Hematopoietic multipotent progenitor cell treated with erythropoietin and hydrocortisone succinate and interleukin-3 and kit ligand, for 6 days (in vitro differentiated cells): Measurements from ENCODE around the gene FBXL5.

Experiments used
- DNase-seq: peaks from one replicate; pipeline ENCODE4 v3.0.0-alpha.2; 2015

FBXL5 gene

DNA sequence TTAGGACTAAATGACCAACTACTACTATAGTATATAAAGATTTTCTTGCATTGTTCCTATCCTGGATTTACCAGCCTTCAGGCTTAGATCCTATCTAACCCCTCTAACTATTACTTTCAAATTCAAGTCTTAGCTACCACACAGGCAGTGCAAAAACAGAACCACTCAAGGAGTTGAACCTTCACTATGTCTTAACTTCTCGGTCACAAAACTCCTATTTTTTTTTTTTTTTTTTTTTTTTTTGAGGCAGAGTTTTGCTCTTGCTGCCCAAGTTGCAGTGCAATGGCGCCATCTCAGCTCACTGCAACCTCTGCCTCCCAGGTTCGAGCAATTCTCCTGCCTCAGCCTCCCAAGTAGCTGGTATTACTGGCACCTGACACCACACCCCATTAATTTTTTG is 20.2 kb upstream of the FBXL5 start:
- DNase-seq, result no peak

DNA sequence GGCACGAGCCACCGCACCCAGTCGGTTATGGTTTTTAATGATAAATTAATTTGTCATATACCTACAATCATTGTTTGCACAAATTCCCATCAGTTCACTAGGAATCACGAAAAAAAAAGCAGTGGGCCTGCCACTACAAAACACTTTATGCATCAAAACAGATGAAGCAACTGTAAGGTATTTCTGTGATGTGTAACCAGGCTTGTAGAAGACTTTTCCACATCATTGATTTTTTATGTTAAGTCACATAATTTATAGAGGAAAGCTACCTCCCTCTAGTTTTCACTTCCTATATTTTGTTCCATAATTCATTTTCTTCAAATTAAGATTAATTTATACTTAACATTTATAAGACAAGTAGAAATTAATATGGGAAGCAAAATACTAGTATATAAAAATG is 19.8 kb upstream of the FBXL5 start:
- no peak for DNase-seq

DNA sequence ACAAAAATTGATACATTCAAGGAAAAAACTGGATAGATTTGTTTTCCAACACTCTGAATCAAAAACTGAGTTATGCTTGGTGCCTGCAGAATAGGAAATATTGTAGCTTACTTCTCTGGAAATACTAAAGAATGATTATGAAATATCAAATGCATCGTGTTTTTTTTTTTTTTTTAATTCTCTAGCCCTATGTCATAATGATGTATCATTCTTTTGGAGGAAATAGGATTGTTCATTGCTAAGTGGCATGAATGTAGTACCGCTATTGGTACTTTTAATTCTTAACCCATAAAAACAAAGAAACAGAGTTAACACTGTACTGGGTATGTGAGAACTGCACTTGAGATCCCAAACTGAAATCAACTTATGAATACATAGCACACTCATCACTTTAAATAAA is 18.9 kb upstream of the FBXL5 start:
- no peak for DNase-seq

DNA sequence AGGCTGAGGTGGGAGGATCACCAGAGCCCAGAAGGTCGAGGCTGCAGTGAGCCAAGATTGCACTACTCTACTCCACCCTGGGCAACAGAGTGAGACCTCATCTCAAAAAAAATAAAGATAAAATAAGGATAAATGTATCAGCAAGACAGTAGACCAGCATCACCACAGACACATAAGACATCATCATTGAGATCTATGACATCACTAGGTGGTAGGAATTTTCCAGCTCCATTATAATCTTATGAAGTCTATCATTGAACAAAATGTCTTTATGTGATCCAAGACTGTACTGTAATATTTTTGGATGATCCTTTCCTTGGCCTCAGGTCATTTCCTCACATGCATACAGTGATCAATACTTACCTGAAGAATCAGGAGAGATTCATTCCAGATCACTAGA is 18.2 kb upstream of the FBXL5 start:
- DNase-seq, result no peak

DNA sequence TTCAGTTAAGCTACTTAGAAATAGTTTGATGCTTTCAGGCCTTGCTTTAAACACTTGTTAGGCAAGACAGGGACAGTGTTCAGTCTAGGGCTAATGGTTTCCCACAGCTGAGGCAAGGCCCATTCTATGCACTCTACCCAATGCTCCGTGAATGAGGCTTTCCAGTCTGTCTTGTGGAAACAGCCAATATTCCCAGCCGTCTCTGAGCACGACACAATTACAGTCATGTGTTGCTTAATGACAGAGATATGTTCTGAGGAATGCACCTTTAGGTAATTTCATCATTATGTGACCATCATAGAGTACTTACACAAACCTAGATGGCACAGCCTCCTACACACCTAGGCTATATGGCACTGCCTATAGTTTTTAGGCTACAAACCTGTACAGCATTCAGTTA is 16.9 kb upstream of the FBXL5 start:
- DNase-seq, result no peak

DNA sequence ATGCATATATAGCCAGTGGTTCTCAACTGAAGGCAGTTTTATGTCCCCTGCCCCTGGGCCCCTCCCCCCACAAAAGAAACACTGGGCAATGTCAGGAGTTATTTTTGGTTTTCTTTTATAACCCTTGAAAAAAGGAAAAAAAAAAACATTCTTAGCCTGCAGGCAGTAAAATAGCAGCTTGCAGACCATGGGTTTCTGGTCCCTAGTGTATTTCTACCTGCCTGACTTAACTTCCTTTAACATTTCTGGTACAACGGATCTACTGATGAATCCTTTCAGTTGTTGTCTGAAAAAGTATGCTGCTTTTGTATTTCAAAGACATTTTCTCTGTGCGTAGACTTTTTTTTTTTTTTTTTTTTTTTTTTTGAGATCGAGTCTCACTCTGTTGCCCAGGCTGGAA is 15.4 kb upstream of the FBXL5 start:
- DNase-seq, result no peak

DNA sequence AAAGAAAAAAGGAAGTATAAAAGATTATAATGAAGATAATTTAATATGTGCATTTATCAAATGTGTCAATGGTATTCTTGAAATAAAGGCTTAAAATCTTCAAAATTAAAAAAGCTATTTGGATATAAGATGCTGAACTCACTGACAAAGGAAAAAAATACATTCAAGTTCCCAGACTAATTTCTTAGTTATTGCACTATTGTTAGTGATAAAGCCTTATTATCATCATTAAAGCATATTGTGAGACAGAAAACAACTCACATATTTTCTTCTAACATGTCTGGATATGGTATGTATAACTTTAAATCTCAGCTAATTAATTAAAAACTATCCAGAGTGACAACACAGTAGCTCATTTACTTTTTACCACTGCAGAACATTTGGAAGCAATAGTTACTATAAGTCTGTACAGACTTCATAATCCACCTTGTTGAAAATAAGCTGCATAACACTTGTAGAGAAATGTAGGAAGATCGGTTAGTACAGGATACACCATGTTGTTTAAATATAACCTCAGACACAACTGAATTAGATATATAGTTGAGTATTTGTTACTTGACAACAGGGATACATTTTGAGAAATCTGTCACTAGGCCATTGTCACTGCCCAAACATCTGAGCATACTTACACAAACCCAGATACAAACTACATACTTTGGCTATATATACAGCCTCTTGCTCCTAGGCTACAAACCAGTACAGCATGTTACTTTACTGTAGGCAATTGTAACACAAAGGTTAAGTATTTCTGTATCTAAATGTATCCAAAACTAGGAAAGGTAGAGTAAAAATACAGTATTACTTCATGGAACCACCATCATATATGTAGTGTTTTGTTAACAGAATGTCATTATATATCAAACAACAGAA is 13.6 kb upstream of the FBXL5 start:
- DNase-seq, result no peak

DNA sequence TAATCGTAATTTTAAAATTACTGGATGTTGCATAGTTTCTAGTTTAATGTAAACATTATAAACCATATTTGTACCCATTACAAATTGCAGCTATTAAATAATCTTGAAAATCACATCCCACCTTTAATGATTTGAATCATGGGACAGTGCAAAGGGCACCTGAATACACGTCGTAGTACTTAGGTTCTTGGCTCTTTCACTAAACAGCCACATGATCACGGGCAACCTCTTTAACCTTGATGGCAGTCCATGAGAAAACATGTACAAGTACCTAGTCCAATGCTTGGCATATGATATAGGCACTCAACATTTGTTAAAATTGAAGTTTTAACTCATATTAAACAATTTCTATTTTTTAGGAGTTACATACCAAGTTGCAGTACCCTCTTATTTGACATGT is 11.8 kb upstream of the FBXL5 start:
- DNase-seq, result no peak

DNA sequence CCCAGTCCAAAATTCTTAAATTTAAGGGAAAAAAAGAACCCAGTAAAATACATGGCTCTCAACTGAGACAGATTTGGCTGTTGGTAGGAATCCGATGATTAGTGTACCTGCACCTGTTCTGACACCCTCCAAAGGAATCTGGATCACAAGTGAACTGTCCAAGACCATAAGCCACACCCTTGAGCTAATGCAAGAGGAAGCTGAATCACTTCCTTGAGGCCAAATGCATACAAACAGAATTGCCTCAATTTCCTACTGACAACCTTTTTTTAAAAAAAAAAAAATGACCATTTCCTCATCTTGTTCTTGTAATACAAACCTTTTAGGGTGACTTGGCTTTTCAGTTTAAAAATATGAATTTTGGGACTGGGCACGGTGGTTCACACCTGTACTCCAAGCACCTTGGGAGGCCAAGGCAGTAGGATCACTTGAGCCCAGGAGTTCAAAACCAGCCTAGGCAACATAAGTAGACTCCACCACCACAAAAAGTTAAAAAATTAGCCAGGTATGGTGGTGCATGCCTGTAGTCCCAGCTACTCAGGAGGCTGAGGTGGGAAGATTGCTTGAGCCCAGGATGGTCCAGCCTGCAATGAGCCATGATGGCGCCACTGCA is 10.7 kb upstream of the FBXL5 start:
- peak; percentile 56 for DNase-seq

DNA sequence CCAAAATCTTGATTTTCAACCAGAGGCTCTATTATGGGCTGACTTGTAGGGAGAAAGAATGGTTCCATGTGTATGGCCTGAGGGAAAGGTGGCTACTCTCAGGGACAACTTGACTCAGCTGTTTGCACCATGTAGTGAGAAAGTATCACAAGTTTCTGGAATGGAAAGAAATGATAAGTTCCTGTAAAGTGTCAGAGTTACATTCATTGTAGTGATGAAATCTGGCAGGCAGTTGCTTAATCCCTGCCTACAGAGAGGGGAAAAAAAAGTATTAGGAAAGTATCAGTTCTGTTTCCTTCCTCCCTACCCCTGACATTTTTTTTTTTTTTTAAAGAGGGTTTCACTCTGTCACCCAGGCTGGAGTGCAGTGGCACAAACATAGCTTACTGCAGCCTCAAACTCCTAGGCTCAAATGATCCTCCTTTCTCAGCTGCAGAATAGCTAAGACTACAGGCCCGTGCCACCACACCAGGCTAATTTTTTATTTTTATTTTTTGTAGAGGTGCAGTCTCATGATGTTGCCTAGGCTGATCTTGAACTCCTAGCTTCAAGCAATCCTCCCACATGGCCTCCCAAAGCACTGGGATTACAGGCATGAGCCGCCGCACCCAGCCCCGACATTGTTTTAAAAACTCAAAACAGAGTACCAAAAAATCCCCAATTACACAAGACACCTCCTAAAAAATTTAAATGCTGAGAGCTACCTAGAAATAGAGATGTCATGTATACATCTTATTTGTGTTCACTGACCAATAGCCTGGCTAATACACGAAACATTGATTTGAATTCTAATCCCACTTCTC is 4.8 kb upstream of the FBXL5 start:
- DNase-seq, result peak; percentile 72

DNA sequence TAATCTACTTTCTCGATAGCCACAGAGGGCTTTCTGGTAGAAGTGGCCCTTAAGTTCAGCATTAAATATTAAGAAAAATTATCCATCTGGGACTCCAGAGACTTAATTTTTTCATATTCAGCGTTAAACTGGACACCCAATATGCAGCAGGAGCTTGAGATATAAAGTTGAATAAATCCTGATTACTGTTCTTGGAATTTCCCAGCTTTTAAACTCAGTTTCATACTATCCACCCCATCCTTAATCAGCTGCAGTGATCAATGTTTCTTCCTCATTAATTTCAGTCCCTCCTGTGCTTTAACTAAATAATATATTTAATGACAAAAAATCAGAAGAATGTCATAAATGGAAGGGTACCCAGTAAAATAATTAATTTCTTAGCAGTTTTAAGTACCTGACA is 3.6 kb upstream of the FBXL5 start:
- DNase-seq, result no peak

DNA sequence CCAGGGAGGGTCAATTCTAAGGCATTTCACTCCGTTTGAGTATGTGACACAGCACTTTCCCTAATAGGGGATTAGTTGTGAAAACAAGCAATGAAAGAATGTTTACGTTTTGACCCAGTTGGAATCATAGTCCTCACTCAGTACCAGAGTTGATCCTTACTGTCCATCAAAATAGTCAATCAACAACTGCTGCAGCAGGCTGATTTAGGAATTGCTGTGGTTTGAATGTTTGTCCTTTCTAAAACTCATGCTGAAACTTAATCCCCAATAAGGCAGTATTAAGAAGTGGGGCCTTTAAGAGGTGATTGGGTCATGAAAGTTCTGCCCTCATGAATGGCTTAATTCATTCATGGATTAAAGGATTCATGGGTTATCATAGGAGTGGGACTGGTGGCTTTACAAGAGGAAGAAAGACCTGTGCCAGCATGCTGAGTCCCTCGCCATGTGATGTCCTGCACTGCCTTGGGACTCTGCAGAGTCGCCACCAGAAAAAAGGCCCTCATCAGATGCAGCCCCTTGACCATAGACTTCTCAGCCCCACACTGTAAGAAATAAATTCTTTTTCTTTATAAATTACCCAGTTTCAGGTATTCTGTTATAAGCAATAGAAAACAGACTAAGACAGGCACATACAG is 3.1 kb upstream of the FBXL5 start:
- DNase-seq, result no peak

DNA sequence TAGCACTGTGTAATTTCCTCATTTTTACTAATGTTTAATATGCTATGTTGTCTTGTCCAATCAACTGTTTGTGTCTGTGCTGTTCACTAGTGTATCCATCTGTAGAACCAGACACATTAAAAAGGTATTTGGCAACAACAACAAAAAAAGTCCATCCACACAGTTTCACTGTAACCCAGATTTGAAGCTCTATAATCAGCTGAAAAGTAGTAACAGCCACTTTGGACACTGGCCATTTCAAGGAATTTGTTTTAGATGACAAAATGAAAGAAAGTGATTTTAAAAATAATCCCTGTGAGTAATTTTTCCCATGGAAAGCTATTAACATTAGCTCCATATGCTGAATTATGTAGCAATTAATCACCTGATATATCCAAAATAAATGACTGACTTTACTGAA is 2.2 kb upstream of the FBXL5 start:
- no peak for DNase-seq

DNA sequence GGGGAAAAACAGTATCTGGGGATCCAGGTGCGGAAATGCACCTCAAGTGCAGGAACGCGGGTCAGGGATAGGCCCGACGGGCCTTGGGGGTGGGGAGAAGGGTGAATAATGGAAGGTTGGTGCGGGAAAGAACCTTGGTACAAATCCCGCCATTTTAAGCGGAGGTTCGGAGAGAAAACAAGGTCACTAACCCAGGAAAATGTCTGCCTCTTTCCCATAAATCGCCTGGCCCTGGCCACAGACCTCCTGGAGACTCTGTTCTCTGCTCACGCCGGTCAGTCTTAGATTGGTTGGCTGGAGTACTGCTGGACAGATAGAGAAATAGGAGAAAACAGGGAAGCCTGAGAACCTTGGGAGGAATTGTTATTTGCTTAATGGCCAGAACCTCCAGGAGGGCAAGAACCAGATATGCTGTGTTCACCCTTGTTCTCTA is 897 bp upstream of the FBXL5 start:
- no peak for DNase-seq

DNA sequence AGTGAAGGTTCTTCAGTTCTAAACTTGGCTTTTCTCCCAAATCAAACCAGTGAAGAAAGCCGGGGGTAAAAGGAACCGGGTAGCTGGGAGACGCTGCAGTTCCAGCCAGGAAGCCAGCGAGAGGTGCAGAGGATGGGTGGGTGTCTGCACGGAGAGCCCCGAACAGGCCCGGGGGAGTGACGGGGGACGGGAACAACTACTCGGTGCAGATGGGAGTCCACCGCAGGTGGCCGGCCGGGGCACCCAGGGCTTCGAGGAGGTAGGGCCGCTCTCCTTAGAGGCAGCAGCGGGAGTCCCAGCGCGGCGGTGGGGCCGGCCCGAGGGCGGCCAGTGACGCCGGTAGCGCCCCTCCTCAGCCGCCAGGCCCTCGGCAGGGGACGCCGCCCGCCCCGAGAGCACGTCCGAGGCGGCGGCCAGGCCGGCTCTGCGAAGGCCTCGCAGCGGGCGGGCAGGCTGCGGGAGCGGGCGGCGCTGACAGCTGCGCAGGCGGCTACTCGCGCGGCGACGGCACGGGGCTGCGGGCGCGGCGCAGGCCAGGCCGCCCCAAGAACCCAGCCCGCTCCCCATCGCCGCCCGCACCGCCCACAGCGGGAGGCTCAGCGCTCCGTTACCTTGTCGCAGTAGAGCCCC is 449 bp downstream of the FBXL5 start:
- peak; percentile 58 for DNase-seq

DNA sequence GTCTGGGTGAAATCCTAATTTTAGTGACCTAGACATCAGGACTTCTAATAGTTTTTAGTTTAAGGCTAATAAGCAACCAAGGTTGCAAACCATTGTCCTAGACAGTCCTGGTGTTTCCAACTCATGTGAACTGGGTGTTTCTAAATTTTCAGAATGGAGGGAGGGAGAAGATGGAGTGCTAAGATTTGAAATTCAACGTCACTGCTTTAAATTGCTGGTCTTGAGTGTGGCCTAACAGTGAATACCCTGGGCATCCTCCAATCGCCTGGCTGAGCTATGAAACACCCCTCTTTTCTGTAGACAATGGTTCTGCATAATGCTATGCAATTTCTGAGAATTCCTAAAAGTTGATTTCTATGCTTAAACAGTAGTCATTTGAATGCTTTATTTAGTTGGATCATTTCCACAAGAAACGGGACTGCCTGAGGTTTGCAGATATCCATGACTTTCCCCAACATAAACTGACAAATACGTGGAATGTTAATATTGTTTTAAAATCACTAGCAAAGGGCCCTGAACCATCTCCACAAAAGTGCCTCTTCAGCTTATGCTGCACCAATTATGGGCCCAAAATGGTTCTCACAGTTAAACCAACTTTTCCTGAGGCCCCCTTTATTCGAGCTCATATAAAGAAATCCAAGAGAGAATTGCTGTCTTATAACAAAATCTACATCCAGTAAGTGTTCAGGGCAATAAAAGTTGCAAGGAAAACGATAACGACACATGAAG is 1.1 kb downstream of the FBXL5 start:
- peak; percentile 94 for DNase-seq

DNA sequence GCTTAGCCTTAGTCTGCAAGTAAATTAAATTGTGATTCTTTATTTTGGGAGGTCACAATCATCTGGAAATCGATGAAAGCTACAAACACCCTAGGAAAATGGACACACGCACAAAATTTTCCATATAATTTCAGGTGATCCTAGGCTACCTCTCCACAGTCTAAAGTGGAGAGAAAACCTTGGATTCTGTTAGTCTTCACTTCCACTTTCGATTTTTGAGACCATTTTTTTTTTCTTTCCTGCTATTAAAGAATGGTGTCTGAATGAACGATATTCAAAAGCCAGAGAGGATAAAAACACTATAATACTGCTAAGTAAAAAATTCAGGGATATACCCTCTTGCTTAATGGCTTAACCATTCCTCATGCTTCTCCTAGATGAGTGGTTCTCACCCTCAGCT is 1.7 kb downstream of the FBXL5 start:
- no peak for DNase-seq

DNA sequence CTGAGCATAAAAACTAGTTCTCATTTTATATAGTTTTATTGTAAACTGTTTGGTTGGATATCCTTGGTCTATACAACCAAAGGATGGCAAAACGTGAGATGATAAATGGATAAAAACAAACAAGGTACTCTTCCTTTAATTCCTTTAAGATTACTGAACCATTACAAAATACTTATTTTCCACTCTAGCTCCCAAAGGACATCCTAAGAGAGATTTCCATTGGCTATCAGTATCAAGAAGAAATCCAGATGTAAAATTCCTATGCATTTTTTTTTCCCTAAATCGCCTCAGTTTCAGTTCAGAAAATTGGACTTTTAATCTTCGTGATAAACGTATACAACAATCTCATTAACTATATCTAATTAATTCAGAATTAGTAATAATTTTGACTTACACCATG is 2.3 kb downstream of the FBXL5 start:
- no peak for DNase-seq

DNA sequence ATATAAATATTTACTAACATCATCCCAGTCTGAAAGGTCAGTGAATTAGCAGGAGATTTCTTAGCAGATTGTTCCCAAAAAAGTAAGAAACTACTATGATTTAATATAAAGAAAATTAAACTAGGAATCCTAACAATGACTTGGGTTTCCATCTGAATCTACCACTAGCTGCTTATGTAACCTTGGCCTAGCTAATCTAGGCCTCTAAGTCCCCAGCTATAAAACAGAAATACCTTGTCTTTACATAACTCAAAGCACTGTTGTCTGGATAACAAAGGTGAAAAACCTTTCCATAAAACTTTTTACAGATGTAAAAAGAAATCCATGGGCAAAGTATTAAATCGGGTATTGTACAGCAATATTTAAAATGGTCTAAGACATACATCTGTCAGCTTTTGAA is 3.0 kb downstream of the FBXL5 start:
- no peak for DNase-seq

DNA sequence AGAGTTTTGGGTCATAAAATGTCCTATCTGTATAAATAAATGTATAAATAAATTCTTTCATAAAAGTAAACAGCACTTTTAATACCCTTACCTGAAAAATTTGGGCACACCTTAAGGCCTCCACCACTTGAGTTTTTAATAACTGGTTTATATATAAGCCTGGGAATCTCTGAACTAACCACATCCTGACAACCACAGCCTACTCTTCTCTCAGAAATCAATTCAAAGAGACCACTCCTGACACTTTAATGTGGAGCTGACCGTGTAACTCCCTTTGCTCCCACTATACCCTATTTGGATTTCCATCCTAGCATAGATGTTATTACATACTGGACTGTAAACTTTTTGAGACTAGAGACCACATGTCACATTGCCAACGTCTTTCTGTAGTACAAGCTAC is 3.5 kb downstream of the FBXL5 start:
- peak; percentile 15 for DNase-seq

DNA sequence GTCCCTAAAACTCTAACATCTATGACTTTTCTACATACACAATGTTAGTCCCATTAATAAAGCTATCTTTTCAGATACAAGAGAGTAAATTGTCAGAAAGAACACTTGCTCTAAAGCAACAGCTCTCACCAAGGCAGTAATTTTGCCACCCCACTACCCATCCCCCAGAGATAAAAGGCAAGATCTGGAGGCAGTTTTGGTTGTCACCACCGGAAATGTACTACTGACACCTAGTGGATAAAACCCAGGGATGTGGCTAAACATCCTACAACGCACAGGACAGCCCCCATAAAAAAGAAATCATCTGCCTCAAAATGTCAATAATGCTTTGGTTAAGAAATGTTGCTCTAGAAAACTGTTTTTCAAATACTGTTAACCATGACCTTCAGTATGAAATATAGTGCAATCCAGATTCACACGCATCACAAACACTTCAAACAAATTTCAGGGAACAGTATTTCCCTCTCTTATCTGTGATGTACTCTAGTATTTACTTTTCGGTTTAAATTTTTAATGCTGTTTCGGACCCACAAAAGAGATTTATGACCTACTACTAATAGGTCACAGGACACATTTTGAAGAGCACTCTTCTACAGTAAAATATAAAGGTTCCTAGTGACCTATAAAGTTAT is 5.1 kb downstream of the FBXL5 start:
- peak; percentile 93 for DNase-seq

DNA sequence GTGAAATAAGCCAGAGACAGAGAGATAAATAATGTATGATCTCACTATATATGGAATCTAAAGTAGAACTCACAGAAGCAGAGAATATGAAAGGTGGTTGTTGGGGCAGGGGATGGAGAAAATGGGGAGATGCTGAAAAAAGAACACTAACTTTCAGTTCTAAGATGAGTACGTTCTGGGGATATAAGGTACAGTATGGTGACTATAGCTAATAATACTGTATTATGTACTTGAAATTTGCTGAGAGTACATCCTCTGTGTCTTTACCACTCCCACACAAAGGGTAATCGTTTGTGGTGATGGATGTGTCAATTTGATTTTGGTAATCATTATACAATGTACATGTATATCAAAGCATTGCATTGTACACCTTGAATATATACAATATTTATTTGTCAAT is 6.6 kb downstream of the FBXL5 start:
- no peak for DNase-seq
